ENCODE data around the gene LRP1B. TPM values are rescaled to one million over a fixed set of nuclear protein-coding genes. Genes with fewer than 3 reads are reported as not detected.
"Not testable (repeated sequence)": the region's sequence is repeated elsewhere in the genome, so short reads cannot be mapped to it uniquely, and the experiment has no call there.

LRP1B gene
- total and polyA plus RNA-seq, 2 donors (not counting 1 experiment from before 2014, with no cell fraction given): not detected

GRCh38 chr2:141182246-141182645, 948.6 kb downstream of the LRP1B start:
- Mint-ChIP-seq H3K27me3 (no peaks in the 10 kb centered on the region), H3K9me3 (ENCODE audit: insufficient read depth) (no peaks in the 10 kb centered on the region), H3K27ac (no peak overlapping the region), H3K4me3 (no peak overlapping the region), H3K4me1 (no peaks in the 10 kb centered on the region)
- no peaks in the 10 kb centered on the region for H3K4me1 ChIP-seq (ENCODE audit: control insufficient read depth in 2 of 2, insufficient read depth in 2 of 2, low read length in 2 of 2)
- H3K4me3 ChIP-seq (ENCODE audit: control extremely low read depth in 1 of 5, extremely low read depth in 1 of 5, insufficient read depth in 1 of 5, low read depth in 2 of 5, low read length in 4 of 5): no peak overlapping the region
- no peak for ATAC-seq (ENCODE audit: low read depth)
- H2AFZ ChIP-seq (ENCODE audit: insufficient read depth, low read depth, low read length, poor library complexity, severe bottlenecking): no peak overlapping the region
- no peaks in the 10 kb centered on the region for H4K20me1 ChIP-seq (ENCODE audit: control insufficient read depth, insufficient read depth, low read length, poor library complexity, severe bottlenecking)
- H3K9ac ChIP-seq (ENCODE audit: low read length): no peak overlapping the region
- no peak for DNase-seq
- H3K36me3 ChIP-seq (replicated peaks in 1 of 2; ENCODE audit: control extremely low read depth in 1 of 2, control insufficient read depth in 1 of 2, extremely low read depth in 1 of 2, insufficient read depth in 2 of 2, low read length in 1 of 2): no peaks in the 10 kb centered on the region
- ChIA-PET CTCF (no interaction called here), POLR2A (no interaction called here)
- WGBS (ENCODE audit: insufficient coverage): no CpG with 5 or more reads among the region's 1 CpG
- H3K27ac ChIP-seq (ENCODE audit: low read length in 2 of 2): no peak overlapping the region
- TF ChIP-seq CTCF (IDR thresholded peaks at IDR 0.05): no peak
- no peak for TF ChIP-seq EZH2 (IDR thresholded peaks at IDR 0.05; ENCODE audit: borderline replicate concordance, insufficient read depth, low read depth, low read length, poor library complexity, severe bottlenecking)
- intact Hi-C loops (cut with micrococcal nuclease): no loop called here
- H3K4me2 ChIP-seq (replicated peaks; ENCODE audit: low read depth, low read length, poor library complexity, severe bottlenecking): no peak overlapping the region
- H3K27me3 ChIP-seq (replicated peaks in 1 of 4; ENCODE audit: control extremely low read depth in 1 of 4, control insufficient read depth in 3 of 4, insufficient read depth in 4 of 4, low read length in 3 of 4): no peaks in the 10 kb centered on the region
- no peaks in the 10 kb centered on the region for H3K79me2 ChIP-seq (ENCODE audit: control insufficient read depth, insufficient read depth, low read length)
- H3K9me3 ChIP-seq (ENCODE audit: control extremely low read depth in 1 of 3, control insufficient read depth in 2 of 3, insufficient read depth in 1 of 3, low read length in 2 of 3): no peaks in the 10 kb centered on the region

GRCh38 chr2:141169117-141169516, 961.7 kb downstream of the LRP1B start:
- H3K4me2 ChIP-seq (replicated peaks; ENCODE audit: low read depth, low read length, poor library complexity, severe bottlenecking); H2AFZ ChIP-seq (ENCODE audit: insufficient read depth, low read depth, low read length, poor library complexity, severe bottlenecking); DNase-seq; H3K79me2 ChIP-seq (ENCODE audit: control insufficient read depth, insufficient read depth, low read length); POLR2A ChIA-PET; H3K27me3 Mint-ChIP-seq; H3K9ac ChIP-seq (ENCODE audit: low read length); H3K36me3 ChIP-seq (replicated peaks in 1 of 2; ENCODE audit: control extremely low read depth in 1 of 2, control insufficient read depth in 1 of 2, extremely low read depth in 1 of 2, insufficient read depth in 2 of 2, low read length in 1 of 2); H3K4me1 Mint-ChIP-seq; H3K27ac Mint-ChIP-seq; H3K27ac ChIP-seq (ENCODE audit: low read length in 2 of 2); intact Hi-C loops (cut with micrococcal nuclease); H3K4me3 Mint-ChIP-seq; H3K4me1 ChIP-seq (ENCODE audit: control insufficient read depth in 2 of 2, insufficient read depth in 2 of 2, low read length in 2 of 2); CTCF ChIA-PET; ATAC-seq (ENCODE audit: low read depth); H3K9me3 Mint-ChIP-seq (ENCODE audit: insufficient read depth); H4K20me1 ChIP-seq (ENCODE audit: control insufficient read depth, insufficient read depth, low read length, poor library complexity, severe bottlenecking); H3K27me3 ChIP-seq (replicated peaks in 1 of 4; ENCODE audit: control extremely low read depth in 1 of 4, control insufficient read depth in 3 of 4, insufficient read depth in 4 of 4, low read length in 3 of 4); H3K4me3 ChIP-seq (ENCODE audit: control extremely low read depth in 1 of 5, extremely low read depth in 1 of 5, insufficient read depth in 1 of 5, low read depth in 2 of 5, low read length in 4 of 5); H3K9me3 ChIP-seq (ENCODE audit: control extremely low read depth in 1 of 3, control insufficient read depth in 2 of 3, insufficient read depth in 1 of 3, low read length in 2 of 3): not testable (repeated sequence)
- no CpG with 5 or more reads among the region's 2 CpGs for WGBS (ENCODE audit: insufficient coverage)
